HepG2 (cell line): ENCODE measurements around the gene TNFRSF18. TPM values are rescaled to one million over a fixed set of nuclear protein-coding genes. Genes with fewer than 3 reads are reported as not detected.

Experiments
- E2F1 ChIP-seq: sonication (generic); formaldehyde crosslinking; IDR thresholded peaks from 2 replicates; pipeline ENCODE4 v1.5.0; 2020; ENCODE audit warnings: missing genetic modification reagents
- ELF3 ChIP-seq: IDR thresholded peaks from 2 replicates; pipeline ENCODE4 v1.6.1; 2016; ENCODE audit warnings: missing genetic modification reagents, missing compliant biosample characterization
- NR2C2 ChIP-seq: sonication (generic); formaldehyde crosslinking; IDR thresholded peaks from 2 replicates; pipeline ENCODE4 v1.4.0; 2020; ENCODE audit warnings: missing genetic modification reagents, mild to moderate bottlenecking, moderate library complexity, borderline replicate concordance
- REXO4 ChIP-seq: sonication (generic); formaldehyde crosslinking; IDR thresholded peaks from 2 replicates; pipeline ENCODE4 v1.8.0; 2022; ENCODE audit warnings: missing genetic modification reagents, mild to moderate bottlenecking, borderline replicate concordance
- ZNF646 ChIP-seq: sonication (generic); formaldehyde crosslinking; IDR thresholded peaks from 2 replicates; pipeline ENCODE4 v1.9.0; 2021; ENCODE audit warnings: mild to moderate bottlenecking, missing genetic modification reagents
- ZNF777 ChIP-seq: sonication (generic); formaldehyde crosslinking; IDR thresholded peaks from 2 replicates; pipeline ENCODE4 v1.4.0; 2020; ENCODE audit warnings: missing genetic modification reagents
- polyA plus RNA-seq, 8 experiments: library from polyadenylated mRNA; depleted of rRNA in 3 of 8; stranded (reverse) in 7 of 8; unstranded in 1 of 8; fragments of >200 nt; fragmentation: Illumina TruSeq in 4 of 8; extraction: Trizol in 4 of 8; gene quantifications; 2 replicates each; pipeline versions ENCODE4 v1.2.1 to v1.2.3, GENCODE V29; 2011 to 2016; ENCODE audit warnings: low read depth in 4 of 8, missing spikeins in 1 of 8, mixed read lengths in 1 of 8; ENCODE audit not compliant: insufficient read depth in 1 of 8
- total RNA-seq, 5 experiments: library from RNA; depleted of rRNA; stranded (reverse); fragments of >200 nt; fragmentation: Illumina TruSeq; extraction: Trizol; gene quantifications; 2 replicates each; pipeline ENCODE4 v1.2.3, GENCODE V29; 2016; ENCODE audit warnings: low read depth in 1 of 5

TNFRSF18 gene
- total and polyA plus RNA-seq, 2 of the 13 experiments (the other 11 are each of a cell fraction or from before 2014, with no cell fraction given), result not detected

- no peak for TF ChIP-seq ZNF646 (CRISPR knock-in tag)
- no peak for TF ChIP-seq ELF3 (CRISPR knock-in tag)
- no peak for TF ChIP-seq NR2C2 (CRISPR knock-in tag)
- TF ChIP-seq ZNF777 (CRISPR knock-in tag), result no peak
- no peak for TF ChIP-seq REXO4 (CRISPR knock-in tag)
- no peak for TF ChIP-seq E2F1 (CRISPR knock-in tag)
These were observed 29.9 kb upstream of the TNFRSF18 start (continued) for GRCh38 chr1:1236176-1236763.
